Skeletal muscle satellite cell (primary cell): ENCODE data around the gene LMX1B.

ENCODE experiments used
- H3K27me3 ChIP-seq: 2 replicates; pipeline ENCODE4 v1.7.0; 2013; ENCODE audit warnings: low read length; ENCODE audit not compliant: control insufficient read depth, insufficient read depth
- H3K36me3 ChIP-seq: 2 replicates; pipeline ENCODE4 v1.7.0; 2013; ENCODE audit warnings: mild to moderate bottlenecking, control low read depth, low read length; ENCODE audit not compliant: insufficient read depth
- H3K4me1 ChIP-seq: 2 replicates; pipeline ENCODE4 v1.7.0; 2013; ENCODE audit warnings: low read length; ENCODE audit not compliant: control insufficient read depth, insufficient read depth
- H3K4me2 ChIP-seq: 2 replicates; pipeline ENCODE4 v1.7.0; 2013; ENCODE audit warnings: mild to moderate bottlenecking, low read length
- H3K4me3 ChIP-seq: 2 replicates; pipeline ENCODE4 v1.7.0; 2013; ENCODE audit warnings: low read length
- H3K9ac ChIP-seq: 2 replicates; pipeline ENCODE4 v1.7.0; 2013; ENCODE audit warnings: mild to moderate bottlenecking, low read depth, low read length, moderate library complexity
- H3K9me3 ChIP-seq: replicated peaks from 2 replicates; pipeline ENCODE4 v1.7.0; 2013; ENCODE audit warnings: mild to moderate bottlenecking, control low read depth, low read length

LMX1B gene

DNA sequence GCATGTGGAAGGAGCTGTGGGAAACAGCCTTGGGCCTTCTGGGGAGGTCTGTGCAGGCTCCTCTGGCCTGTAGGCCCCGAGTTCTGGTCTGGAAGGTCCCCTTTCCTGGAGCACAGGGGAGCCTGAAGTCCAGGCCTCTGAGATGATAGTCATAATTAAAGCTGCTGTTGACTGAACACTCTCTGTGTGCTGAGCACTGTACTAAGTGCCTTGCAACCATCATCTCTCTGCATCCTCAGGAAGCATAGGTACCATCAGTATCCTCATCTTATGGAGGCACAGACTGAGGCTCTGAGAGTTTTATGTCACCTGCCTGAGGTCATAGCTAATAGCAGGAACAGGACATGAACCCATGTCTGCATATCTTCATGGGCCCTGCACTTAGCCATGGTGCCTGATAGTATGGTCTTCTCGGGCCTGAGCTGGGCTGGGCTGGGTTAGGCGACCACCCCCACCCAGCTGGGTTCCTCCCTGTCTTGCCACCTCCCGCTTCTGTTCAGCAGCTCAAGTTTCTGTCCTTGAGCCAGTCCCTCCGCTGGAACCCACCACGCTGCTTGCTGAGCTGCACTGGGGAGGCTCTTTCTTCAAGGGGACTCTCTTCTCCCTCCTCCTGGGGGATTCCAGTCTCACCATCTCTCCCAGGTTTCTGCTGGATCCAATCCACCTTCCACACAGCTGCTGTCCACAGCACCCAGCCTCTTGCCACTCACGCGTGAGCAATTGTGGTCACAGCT is 27.6 kb downstream of the LMX1B start:
- Histone ChIP-seq H3K9ac (no peak overlapping the region), H3K4me1 (no peaks in the 10 kb centered on the region), H3K4me2 (no peak overlapping the region), H3K4me3 (no peak overlapping the region), H3K9me3 (no peaks in the 10 kb centered on the region), H3K36me3 (no peaks in the 10 kb centered on the region), H3K27me3 (peaks cover 93% of the 10 kb centered on the region)

DNA sequence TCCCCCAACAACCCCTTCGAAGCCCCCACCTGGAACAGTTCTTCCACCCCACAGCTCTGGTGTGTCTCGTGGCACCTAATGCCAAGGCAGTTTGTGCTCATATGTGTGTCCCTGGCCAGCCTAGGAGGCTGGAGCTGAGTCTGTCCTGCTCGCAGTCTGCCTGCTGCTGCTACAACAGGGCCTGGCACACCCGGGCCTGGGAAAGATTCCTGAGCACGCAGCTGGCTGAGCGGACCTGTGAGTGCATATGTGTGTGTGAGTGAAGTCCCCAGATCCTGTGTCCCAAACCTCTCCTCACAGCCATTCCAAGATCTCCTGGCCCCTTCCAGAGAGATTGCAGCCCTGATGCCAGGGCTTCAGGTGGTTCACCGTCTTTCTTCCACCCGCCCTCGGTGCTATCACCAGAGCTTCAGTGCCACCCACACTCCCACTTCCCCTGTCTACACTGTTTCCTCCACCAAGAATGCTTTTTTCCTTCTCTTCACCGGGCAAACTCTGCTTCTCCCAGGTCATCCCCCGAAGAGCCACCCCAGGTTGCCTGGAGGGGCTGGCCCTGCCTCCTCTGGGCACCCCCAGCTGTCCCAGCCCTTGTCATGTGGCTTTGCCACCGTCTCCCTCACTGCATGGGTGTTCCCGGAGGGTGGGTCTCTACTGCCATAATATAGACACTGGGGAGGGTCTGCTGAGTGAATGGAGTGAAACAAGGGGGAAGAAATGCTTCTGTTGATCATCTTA is 28.4 kb downstream of the LMX1B start:
- H3K9ac ChIP-seq: no peak overlapping the region
- no peaks in the 10 kb centered on the region for H3K4me1 ChIP-seq
- no peak overlapping the region for H3K4me3 ChIP-seq
- H3K27me3 ChIP-seq: peaks cover 93% of the 10 kb centered on the region
- H3K36me3 ChIP-seq: no peaks in the 10 kb centered on the region
- no peak overlapping the region for H3K4me2 ChIP-seq
- H3K9me3 ChIP-seq: no peaks in the 10 kb centered on the region

DNA sequence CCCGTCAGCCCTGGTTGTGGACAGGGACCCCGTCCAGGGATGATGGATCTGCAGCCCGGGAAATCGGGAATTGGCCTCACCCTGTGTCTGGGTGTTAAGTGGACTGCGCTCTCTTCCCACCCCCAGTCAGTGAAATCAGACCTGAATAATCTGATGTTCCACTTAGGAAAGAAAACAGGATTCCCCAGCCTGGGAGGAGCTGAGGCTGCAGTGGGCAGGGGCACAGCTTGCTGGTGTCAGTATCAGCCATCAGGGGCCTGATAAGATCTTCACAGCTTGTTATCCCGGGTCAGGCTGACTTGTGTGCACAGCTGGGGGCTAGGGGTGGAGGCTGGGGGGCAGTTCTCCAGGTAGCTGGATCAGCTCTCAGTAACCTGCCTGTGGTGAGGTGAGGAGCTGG is 29.1 kb downstream of the LMX1B start:
- no peaks in the 10 kb centered on the region for H3K4me1 ChIP-seq
- H3K4me3 ChIP-seq: no peak overlapping the region
- no peak overlapping the region for H3K4me2 ChIP-seq
- H3K27me3 ChIP-seq: peaks cover 94% of the 10 kb centered on the region
- no peak overlapping the region for H3K9ac ChIP-seq
- no peaks in the 10 kb centered on the region for H3K9me3 ChIP-seq
- no peaks in the 10 kb centered on the region for H3K36me3 ChIP-seq

DNA sequence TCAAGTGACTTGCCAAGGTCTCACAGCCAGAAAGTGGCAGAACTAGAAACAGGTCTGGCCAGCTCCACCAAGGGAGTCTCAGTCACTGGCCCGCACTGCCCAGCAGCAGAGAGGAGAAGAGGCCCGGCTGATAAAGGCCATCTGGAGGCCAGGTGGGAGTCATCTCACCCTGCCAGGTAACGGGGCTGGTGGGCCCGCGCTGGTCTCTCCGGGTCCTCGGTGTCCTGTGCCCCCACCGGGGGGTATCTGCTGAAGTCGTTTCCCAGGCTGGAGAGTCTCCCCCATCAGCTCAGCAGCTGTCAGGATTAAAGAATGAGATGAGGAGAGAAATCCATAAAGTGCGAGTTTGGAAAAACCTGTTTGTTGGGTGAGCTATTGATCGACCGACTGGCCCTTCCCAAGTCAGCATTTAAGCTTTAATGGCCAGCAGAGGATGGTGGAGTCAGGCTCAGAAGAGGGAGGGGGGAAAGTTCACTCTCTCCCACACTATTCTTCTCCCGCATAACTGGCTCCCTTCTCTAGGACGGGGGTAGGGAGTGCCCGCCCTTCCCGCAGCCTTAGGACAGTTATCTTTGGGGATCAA is 30.3 kb downstream of the LMX1B start:
- no peaks in the 10 kb centered on the region for H3K36me3 ChIP-seq
- no peaks in the 10 kb centered on the region for H3K9me3 ChIP-seq
- no peaks in the 10 kb centered on the region for H3K4me1 ChIP-seq
- H3K4me3 ChIP-seq: no peak overlapping the region
- H3K4me2 ChIP-seq: no peak overlapping the region
- no peak overlapping the region for H3K9ac ChIP-seq
- peaks cover 94% of the 10 kb centered on the region for H3K27me3 ChIP-seq

DNA sequence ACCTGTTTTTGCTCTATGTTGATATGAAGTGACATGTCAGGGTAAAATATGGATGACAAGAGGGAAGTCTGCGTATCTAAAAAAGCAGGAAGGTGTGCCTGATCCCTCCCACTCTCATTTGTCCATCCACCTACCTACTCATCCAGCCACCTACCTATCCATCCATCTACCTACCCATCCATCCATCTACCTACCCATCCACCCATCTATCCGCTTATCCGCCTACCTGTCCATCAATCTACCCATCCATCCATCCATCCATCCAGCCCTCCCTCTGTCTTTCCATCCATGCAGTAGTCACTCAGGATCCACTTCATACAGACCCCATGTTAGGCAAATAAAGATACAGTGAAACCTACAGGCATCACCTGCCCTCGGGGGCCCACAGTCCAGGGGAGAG is 32.4 kb downstream of the LMX1B start:
- no peaks in the 10 kb centered on the region for H3K9me3 ChIP-seq
- peaks cover 84% of the 10 kb centered on the region for H3K27me3 ChIP-seq
- no peak overlapping the region for H3K4me3 ChIP-seq
- no peak overlapping the region for H3K9ac ChIP-seq
- H3K4me1 ChIP-seq: no peaks in the 10 kb centered on the region
- H3K4me2 ChIP-seq: no peak overlapping the region
- no peaks in the 10 kb centered on the region for H3K36me3 ChIP-seq

DNA sequence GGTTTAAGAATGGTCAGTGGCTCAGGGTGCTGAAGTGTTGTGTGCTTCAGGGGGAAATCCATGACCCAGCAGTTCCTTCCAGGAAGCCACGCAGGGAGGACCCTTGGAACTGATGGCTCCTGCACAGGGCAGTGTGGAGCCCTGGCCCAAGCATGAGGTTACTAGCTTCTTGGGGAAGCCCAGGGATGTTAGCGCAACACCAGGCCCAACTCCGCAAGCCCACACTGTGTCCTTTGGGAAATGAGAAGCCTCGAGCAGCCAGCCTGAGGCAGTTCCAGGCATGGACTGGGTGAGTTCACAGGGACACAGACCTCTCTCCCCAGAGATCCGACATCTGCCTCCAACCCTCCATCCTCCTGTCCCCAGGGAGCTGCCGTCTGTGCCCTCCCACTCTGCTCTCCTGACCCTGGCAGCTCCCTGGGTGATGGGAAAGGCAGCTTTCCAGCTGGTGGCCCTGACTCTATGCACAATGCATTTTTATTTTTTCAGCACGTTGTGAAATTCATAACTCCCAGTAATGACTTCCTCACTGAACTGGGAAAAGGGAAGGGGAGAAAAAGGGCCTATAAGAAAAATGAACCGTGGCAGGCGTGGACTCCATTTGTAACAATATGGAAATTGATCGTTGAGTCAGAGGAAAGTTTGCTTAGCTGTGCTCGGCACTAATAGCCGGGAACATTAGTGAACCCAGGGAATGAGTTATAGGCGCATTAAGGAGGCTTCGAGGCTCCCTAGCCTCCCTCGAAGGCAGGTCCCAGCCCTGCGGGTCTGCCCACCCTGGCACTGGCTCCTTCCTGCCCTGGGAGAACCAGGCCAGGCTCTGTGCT is 34.1 kb downstream of the LMX1B start:
- H3K4me3 ChIP-seq: no peak overlapping the region
- no peak overlapping the region for H3K4me2 ChIP-seq
- H3K4me1 ChIP-seq: no peaks in the 10 kb centered on the region
- H3K27me3 ChIP-seq: peaks cover 79% of the 10 kb centered on the region
- H3K9ac ChIP-seq: no peak overlapping the region
- H3K9me3 ChIP-seq: no peaks in the 10 kb centered on the region
- no peaks in the 10 kb centered on the region for H3K36me3 ChIP-seq

DNA sequence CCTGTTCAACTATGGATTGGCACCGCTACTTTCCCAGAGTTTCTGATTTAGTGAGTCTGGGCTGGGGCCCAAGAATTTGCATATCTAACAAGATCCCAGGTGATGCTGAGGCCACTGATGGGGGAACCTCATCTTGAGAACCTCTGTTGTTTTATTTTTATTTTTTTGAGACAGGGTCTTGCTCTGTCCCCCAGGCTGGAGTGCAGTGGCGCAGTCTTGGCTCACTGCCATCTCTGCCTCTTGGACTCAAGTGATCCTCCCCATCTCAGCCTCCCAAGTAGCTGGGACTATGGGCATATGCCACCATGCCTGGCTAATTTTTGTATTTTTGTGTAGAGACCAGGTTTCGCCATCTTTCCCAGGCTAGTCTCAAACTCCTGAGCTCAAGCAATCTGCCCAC is 35.7 kb downstream of the LMX1B start:
- H3K4me3 ChIP-seq: no peak overlapping the region
- no peak overlapping the region for H3K9ac ChIP-seq
- H3K27me3 ChIP-seq: peaks cover 75% of the 10 kb centered on the region
- no peak overlapping the region for H3K4me2 ChIP-seq
- no peaks in the 10 kb centered on the region for H3K36me3 ChIP-seq
- no peaks in the 10 kb centered on the region for H3K9me3 ChIP-seq
- no peaks in the 10 kb centered on the region for H3K4me1 ChIP-seq

DNA sequence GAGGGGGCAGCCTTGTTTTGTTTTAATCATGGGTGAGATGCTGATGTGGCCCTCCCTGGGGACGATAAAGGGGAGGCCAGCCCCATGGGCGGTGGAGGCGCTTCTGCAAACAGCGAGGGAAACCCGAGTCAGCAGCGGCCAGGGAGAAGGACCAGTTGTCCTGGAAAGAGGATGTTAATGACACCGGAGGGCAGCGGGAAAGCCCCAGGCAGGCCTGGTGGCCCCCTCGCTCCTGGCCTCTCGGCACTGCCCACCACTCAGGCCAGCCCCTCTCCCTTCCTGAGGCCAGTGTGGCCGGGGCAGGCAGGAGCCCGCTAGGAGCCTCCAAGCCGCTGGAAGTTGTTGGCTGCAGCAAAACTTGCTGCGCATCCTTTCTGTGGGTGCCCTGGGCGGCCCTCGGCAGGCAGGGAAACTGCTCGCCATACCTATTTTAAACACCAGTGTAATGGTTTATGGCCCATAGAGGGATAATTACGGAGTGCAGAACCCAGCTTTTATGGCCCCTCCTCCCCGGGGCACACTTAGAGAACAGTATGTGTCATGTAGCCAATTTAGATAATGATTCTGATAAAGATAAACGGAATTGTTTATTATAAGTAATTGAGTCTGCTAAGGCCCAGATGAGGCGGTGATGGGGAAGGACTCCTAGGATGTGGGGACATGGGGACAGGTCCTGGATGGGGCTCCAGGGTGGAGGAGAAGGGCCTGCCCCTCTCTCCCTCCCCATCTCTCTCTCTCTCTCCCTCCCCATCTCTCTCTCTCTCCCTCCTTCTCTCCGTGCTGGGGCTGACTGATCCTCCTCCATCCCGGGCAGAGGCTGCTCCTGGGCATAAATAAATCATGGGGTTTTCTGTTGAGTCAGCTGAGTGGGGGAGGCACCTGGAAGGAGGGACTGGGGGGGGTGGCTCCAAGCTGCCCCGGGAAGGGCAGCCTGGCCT is 36.9 kb downstream of the LMX1B start:
- H3K27me3 ChIP-seq: peaks cover 67% of the 10 kb centered on the region
- H3K9ac ChIP-seq: no peak overlapping the region
- H3K4me1 ChIP-seq: no peaks in the 10 kb centered on the region
- no peaks in the 10 kb centered on the region for H3K36me3 ChIP-seq
- no peak overlapping the region for H3K4me2 ChIP-seq
- no peak overlapping the region for H3K4me3 ChIP-seq
- H3K9me3 ChIP-seq: no peaks in the 10 kb centered on the region

DNA sequence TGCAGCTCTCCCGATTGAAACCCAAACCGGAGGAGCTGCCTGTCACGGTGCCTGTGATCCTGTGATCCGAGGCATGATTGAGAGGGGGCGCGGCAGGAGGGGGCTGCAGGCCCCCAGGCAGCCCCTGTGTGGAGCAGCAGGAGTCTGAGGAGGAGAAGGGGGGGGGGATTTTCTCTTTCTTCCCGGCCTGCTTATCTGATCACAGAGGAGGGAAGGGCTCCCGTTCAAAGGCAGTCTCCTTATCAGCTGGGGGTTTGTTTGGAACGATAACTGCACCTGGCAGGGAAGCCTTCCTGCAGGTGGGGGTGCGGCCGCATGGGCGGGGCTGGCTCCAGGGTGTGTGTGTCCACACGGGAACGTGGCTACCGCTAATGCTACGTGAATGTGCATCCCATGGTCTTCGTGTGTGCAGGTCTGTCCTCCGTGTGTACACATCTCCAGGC is 38.4 kb downstream of the LMX1B start:
- Histone ChIP-seq H3K4me3 (no peak overlapping the region), H3K36me3 (no peaks in the 10 kb centered on the region), H3K27me3 (peaks cover 67% of the 10 kb centered on the region)

DNA sequence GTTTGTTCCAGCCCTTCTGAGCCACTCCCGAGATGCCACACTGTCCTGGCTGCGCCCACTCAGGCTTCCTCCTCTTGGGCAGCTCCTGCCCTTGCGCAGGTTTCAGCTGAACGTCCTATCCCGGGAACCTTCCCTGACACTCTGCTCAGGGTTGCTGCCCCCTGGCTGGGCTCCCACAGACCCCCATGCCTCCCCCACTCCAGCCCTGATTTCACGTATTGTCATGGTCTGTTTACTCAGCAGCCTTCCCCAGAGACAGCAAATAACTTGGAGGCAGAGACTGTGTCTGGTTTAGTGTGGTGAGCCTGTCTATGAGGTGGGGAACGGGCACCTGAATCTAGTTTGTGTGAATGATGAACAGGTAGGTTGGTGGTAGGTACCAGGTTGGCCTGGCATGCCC is 40.4 kb downstream of the LMX1B start:
- Histone ChIP-seq H3K27me3 (peaks cover 58% of the 10 kb centered on the region), H3K4me1 (no peaks in the 10 kb centered on the region), H3K9me3 (no peaks in the 10 kb centered on the region), H3K4me3 (no peak overlapping the region), H3K4me2 (no peak overlapping the region), H3K9ac (no peak overlapping the region), H3K36me3 (no peaks in the 10 kb centered on the region)

More for the DNA sequence above, 38.4 kb downstream of the LMX1B start:
- no peaks in the 10 kb centered on the region for H3K4me1 ChIP-seq
- H3K4me2 ChIP-seq: no peak overlapping the region
- no peak overlapping the region for H3K9ac ChIP-seq
- no peaks in the 10 kb centered on the region for H3K9me3 ChIP-seq
